HG02973 (cell line): ENCODE measurements around the gene ST6GALNAC3.

Source experiments
- ATAC-seq: cut with Tn5 transposase; IDR thresholded peaks from one replicate; pipeline ENCODE4 v1.9.1; 2021; ENCODE audit warnings: moderate library complexity; ENCODE audit not compliant: unreplicated experiment

Gene ST6GALNAC3

GRCh38 chr1:76186554-76187170 is 112.1 kb downstream of the ST6GALNAC3 start:
- ATAC-seq = no peak

- no peak for ATAC-seq
Measured at GRCh38 chr1:76187436-76187835, 112.9 kb downstream of the ST6GALNAC3 start.

- no peak for ATAC-seq
Measured at GRCh38 chr1:76189310-76189709, 114.8 kb downstream of the ST6GALNAC3 start.

- peak; percentile 73 for ATAC-seq
Measured at GRCh38 chr1:76190749-76191424, 116.3 kb downstream of the ST6GALNAC3 start.

GRCh38 chr1:76191561-76191960 is 117.0 kb downstream of the ST6GALNAC3 start:
- no peak for ATAC-seq

GRCh38 chr1:76198452-76198851 is 123.9 kb downstream of the ST6GALNAC3 start:
- no peak for ATAC-seq

- ATAC-seq = no peak
Measured at GRCh38 chr1:76202670-76203069, 128.1 kb downstream of the ST6GALNAC3 start.

GRCh38 chr1:76203127-76203526 is 128.6 kb downstream of the ST6GALNAC3 start:
- no peak for ATAC-seq

GRCh38 chr1:76209238-76209637 is 134.7 kb downstream of the ST6GALNAC3 start:
- ATAC-seq = no peak

GRCh38 chr1:76209648-76210047 is 135.1 kb downstream of the ST6GALNAC3 start:
- ATAC-seq = no peak

- ATAC-seq = no peak
Measured at GRCh38 chr1:76210160-76210559, 135.6 kb downstream of the ST6GALNAC3 start.

GRCh38 chr1:76218888-76219287 is 144.3 kb downstream of the ST6GALNAC3 start:
- no peak for ATAC-seq

GRCh38 chr1:76219366-76219818 is 144.8 kb downstream of the ST6GALNAC3 start:
- ATAC-seq = no peak

GRCh38 chr1:76224752-76225151 is 150.2 kb downstream of the ST6GALNAC3 start:
- no peak for ATAC-seq

GRCh38 chr1:76225526-76225925 is 151.0 kb downstream of the ST6GALNAC3 start:
- no peak for ATAC-seq

GRCh38 chr1:76227621-76228020 is 153.1 kb downstream of the ST6GALNAC3 start:
- ATAC-seq = no peak

- ATAC-seq = no peak
Measured at GRCh38 chr1:76229279-76230005, 154.9 kb downstream of the ST6GALNAC3 start.

GRCh38 chr1:76230842-76231281 is 156.3 kb downstream of the ST6GALNAC3 start:
- no peak for ATAC-seq

GRCh38 chr1:76231320-76231719 is 156.8 kb downstream of the ST6GALNAC3 start:
- ATAC-seq = no peak

- ATAC-seq = no peak
Measured at GRCh38 chr1:76232666-76233065, 158.1 kb downstream of the ST6GALNAC3 start.

GRCh38 chr1:76234061-76234460 is 159.5 kb downstream of the ST6GALNAC3 start:
- no peak for ATAC-seq

- no peak for ATAC-seq
Measured at GRCh38 chr1:76237211-76237610, 162.7 kb downstream of the ST6GALNAC3 start.
